ENCODE measurements around the gene KLHL35.

The KLHL35 gene

DNA sequence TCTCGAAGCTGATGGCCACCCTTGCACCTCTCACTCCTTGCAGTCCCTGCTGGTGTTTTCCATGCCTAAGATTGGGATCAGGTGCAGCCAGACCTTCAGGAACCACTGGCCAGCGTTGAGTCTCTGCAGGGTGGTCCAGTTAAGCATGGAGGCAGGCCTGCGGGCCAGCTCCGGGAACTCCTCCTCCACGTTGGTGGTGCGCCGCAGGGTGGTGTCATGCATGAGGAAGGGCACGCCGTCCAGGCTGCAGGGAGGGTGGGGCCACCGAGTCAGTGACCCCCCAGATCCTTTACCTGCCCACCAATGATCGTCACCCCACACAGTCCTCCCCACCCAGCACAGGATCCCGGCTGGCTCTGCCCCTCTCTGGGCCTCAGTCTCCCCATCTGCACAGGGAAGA lies 10.0 kb upstream of the KLHL35 start:
- no peak overlapping the region for H3K27ac ChIP-seq
- TF ChIP-seq, protein P1, sequence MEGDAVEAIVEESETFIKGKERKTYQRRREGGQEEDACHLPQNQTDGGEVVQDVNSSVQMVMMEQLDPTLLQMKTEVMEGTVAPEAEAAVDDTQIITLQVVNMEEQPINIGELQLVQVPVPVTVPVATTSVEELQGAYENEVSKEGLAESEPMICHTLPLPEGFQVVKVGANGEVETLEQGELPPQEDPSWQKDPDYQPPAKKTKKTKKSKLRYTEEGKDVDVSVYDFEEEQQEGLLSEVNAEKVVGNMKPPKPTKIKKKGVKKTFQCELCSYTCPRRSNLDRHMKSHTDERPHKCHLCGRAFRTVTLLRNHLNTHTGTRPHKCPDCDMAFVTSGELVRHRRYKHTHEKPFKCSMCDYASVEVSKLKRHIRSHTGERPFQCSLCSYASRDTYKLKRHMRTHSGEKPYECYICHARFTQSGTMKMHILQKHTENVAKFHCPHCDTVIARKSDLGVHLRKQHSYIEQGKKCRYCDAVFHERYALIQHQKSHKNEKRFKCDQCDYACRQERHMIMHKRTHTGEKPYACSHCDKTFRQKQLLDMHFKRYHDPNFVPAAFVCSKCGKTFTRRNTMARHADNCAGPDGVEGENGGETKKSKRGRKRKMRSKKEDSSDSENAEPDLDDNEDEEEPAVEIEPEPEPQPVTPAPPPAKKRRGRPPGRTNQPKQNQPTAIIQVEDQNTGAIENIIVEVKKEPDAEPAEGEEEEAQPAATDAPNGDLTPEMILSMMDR (conservative IDR thresholded peaks at IDR 0.05): no peak

- TF ChIP-seq, protein P1 (conservative IDR thresholded peaks at IDR 0.05): no peak
- H3K27ac ChIP-seq: no peak overlapping the region
These were observed 9.3 kb upstream of the KLHL35 start for GRCh38 chr11:75442161-75442885.

GRCh38 chr11:75441804-75442132 lies 8.8 kb upstream of the KLHL35 start:
- H3K27ac ChIP-seq: no peak overlapping the region
- TF ChIP-seq, protein P1 (conservative IDR thresholded peaks at IDR 0.05): no peak

DNA sequence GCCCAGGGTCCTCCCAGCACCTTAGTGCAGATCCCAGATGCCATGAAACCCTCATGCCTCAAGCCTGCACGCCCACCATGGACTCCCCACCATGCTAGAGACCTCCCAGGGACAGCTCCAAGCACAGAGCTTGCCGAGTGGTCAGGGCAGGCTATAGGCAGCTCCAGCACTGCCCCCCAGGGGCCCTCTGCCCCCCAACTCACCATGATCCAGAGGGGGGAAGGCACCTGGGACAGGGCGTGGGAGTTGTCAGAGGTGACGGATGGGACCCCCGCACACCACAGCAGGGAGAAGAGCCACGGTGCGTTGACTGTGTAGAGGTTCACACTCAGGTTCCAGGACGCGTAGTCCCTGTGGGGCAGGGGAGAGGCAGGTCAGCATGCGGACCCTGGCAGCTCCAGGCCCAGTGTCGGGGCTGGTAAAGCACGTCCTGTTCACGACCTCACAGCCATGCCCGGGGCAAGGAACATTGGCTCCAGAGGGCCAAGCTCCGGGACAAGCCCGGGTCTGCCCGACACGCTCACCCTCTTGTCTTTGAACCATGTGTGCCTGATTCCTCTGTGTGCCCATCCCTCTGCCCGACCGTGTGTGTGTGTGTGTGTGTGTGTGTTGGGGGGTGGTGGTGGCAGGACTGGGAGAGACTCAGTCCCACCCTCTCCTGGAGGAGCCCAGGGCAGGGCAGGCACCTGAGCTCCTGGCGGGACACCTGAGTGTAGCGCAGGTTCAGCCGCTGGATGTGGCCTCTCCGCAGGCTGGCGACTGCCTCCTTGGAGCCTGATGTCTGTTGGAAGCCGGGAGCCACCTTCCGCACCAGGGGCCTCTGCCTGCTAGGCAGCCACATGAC lies 8.2 kb upstream of the KLHL35 start:
- TF ChIP-seq, protein P1 (conservative IDR thresholded peaks at IDR 0.05): no peak
- H3K27ac ChIP-seq: no peak overlapping the region

GRCh38 chr11:75439495-75440120 lies 6.6 kb upstream of the KLHL35 start:
- TF ChIP-seq, protein P1 (conservative IDR thresholded peaks at IDR 0.05): no peak
- no peak overlapping the region for H3K27ac ChIP-seq

- TF ChIP-seq, protein P1 (conservative IDR thresholded peaks at IDR 0.05): no peak
- no peak overlapping the region for H3K27ac ChIP-seq
These were observed 6.0 kb upstream of the KLHL35 start for GRCh38 chr11:75439026-75439425.

DNA sequence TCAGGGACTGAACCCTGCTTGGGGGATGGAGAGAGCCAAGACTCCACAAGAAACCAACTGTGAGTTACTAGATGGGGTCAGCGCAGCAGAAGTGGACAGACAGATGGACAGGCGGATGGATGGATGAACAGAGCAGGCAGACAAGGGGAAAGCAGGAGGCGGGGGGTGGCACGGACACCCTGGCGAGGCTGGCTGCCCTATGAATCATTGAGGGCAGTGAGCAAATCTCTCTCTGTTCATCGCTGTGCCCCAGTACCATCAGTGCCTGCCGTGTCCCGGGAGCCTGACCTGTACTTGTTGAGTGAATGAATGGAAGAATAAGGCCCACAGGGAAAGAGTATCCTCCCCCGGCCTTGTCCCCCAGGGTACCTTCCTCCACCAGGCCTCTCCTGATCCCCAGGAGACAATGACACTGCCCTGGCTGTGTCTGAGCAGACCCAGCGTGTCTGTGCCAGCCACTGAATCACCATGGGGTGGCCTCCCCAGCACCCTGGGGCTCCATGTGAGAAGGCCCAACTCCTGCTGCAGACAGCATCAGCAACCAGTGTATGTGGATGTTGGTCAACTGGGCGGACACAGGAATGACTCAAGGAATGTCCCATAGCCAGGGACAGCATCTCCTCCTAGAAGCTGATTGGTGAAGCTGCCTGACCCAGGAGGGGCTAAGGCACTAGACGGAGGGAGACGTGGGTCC lies 5.1 kb upstream of the KLHL35 start:
- TF ChIP-seq, protein P1 (conservative IDR thresholded peaks at IDR 0.05): no peak

More for the DNA sequence above, 5.1 kb upstream of the KLHL35 start:
- H3K27ac ChIP-seq: no peak overlapping the region
